ENCODE data around the gene CLPTM1L. TPM values are rescaled to one million over a fixed set of nuclear protein-coding genes. Genes with fewer than 3 reads are reported as not detected.
A peak's percentile ranks its signal among the peaks of the same experiment; 100 is the strongest.

The CLPTM1L gene
- total and polyA plus RNA-seq, 9 donors, result 28.1 to 96.2 (median 49.0) TPM

GRCh38 chr5:1388383-1388967, 43.6 kb upstream of the CLPTM1L start:
- no peak overlapping the region for H3K4me3 ChIP-seq
- no peaks in the 10 kb centered on the region for H3K27me3 ChIP-seq
- TF ChIP-seq EP300 (IDR thresholded peaks at IDR 0.05), result no peak
- no peak for TF ChIP-seq POLR2A (IDR thresholded peaks at IDR 0.05)
- no peak for TF ChIP-seq CTCF (IDR thresholded peaks at IDR 0.05)
- 74 to 91% (median 88%) methylated on average over 4 of the region's 4 CpGs for WGBS, 3 donors
- peaks cover 6% of the 10 kb centered on the region for H3K4me1 ChIP-seq (ENCODE audit: insufficient read depth)
- no peak overlapping the region for H3K27ac ChIP-seq
- no peaks in the 10 kb centered on the region for H3K9me3 ChIP-seq
- intact Hi-C loops (cut with DNase I), result no loop called here
- no peaks in the 10 kb centered on the region for H3K36me3 ChIP-seq
- no peak for DNase-seq

DNA sequence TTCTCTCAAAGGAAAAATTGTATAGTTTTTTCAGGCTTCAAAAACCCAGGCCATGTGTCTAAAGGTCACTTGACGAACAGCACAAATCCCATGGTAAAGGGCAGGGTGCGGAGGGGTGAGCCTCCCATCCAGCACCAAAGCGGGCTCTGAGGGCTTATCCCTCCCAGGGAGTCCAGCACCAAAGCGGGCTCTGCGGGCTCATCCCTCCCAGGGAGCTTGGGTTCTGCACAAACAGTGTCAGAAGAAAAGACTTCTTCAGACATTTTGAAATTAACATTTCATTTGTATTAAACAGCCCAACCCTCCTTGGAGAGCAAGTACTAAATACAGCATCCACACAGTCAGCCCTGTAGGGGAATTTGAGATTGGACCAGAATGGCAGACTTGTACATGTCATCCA, 43.0 kb upstream of the CLPTM1L start:
- 88 to 93% (median 91%) methylated on average over 5 of the region's 5 CpGs for WGBS, 3 donors
- no peak for DNase-seq
- Histone ChIP-seq H3K4me1 (ENCODE audit: insufficient read depth) (peaks cover 6% of the 10 kb centered on the region), H3K27me3 (no peaks in the 10 kb centered on the region), H3K27ac (no peak overlapping the region), H3K9me3 (no peaks in the 10 kb centered on the region), H3K4me3 (no peak overlapping the region), H3K36me3 (no peaks in the 10 kb centered on the region)
- TF ChIP-seq POLR2A (IDR thresholded peaks at IDR 0.05) (no peak), CTCF (IDR thresholded peaks at IDR 0.05) (no peak), EP300 (IDR thresholded peaks at IDR 0.05) (no peak)
- intact Hi-C loops (cut with DNase I), result no loop called here

DNA sequence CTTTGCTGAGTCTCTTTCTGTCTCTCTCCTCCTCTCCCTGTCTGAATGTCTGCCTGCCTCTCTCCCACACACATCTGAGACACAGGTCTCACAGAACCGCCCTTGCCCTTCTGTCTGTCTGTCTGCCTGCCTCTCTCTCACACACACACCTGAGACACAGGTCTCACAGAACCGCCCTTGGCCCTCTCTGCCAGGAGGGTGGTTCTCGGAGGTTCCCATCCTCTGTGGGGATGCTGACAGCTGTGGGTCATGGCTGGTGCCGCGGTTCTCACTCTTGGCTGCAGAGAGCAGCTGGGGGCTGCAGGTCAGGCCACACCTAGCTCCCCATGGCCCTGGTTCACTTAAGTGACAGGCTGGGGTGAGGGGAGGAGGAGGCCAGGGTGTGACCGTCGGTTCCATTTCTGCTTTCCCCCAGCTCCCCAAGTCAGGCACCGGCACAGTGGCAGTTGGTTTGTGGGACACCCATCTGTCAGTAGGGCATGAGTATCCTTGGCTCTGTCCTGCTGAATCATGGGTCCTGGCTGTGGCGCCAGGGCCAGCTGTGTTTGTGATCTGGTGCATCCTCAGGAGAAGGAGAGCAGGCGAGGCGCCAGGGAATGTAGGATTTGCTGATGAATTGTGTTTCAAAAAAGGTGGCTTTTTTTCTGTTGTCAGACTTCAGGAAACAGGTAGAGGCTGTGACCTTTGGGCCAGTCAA, 42.3 kb upstream of the CLPTM1L start:
- Histone ChIP-seq H3K9me3 (no peaks in the 10 kb centered on the region), H3K4me3 (no peak overlapping the region), H3K27ac (no peak overlapping the region), H3K27me3 (no peaks in the 10 kb centered on the region), H3K4me1 (ENCODE audit: insufficient read depth) (peaks cover 6% of the 10 kb centered on the region), H3K36me3 (no peaks in the 10 kb centered on the region)
- 62 to 64% (median 63%) methylated on average over 11 of the region's 11 CpGs for WGBS, 3 donors
- DNase-seq, result no peak
- TF ChIP-seq EP300 (IDR thresholded peaks at IDR 0.05) (no peak), POLR2A (IDR thresholded peaks at IDR 0.05) (no peak), CTCF (IDR thresholded peaks at IDR 0.05) (no peak)
- intact Hi-C loops (cut with DNase I), result no loop called here

- Histone ChIP-seq H3K4me1 (ENCODE audit: insufficient read depth) (peaks cover 6% of the 10 kb centered on the region), H3K27me3 (no peaks in the 10 kb centered on the region), H3K4me3 (peak overlapping the region; percentile 47), H3K9me3 (no peaks in the 10 kb centered on the region), H3K36me3 (no peaks in the 10 kb centered on the region), H3K27ac (peak overlapping the region in 1 of 2 donors; percentile 49)
- no peak for TF ChIP-seq EP300 (IDR thresholded peaks at IDR 0.05)
- no peak for TF ChIP-seq POLR2A (IDR thresholded peaks at IDR 0.05)
- TF ChIP-seq CTCF (IDR thresholded peaks at IDR 0.05), result no peak
- peak; percentile 37 to 71 (median 57) for DNase-seq
- 0% methylated on average over 32 to 36 of the region's 36 CpGs for WGBS, 3 donors
- intact Hi-C loops (cut with DNase I), result no loop called here
Measured at GRCh38 chr5:1386274-1386717, 41.4 kb upstream of the CLPTM1L start.
